CD14-positive monocyte (primary cell): ENCODE data around the gene KCNMB4. TPM values are rescaled to one million over a fixed set of nuclear protein-coding genes. Genes with fewer than 3 reads are reported as not detected.

Source experiments
- DNase-seq, 3 donors: peaks; one replicate each; pipeline ENCODE4 v3.0.0-alpha.2; 2011 to 2022
- H2AFZ ChIP-seq: 2 replicates; pipeline ENCODE4 v1.6.0; 2012; ENCODE audit warnings: mild to moderate bottlenecking, low read depth, low read length, inconsistent platforms; ENCODE audit not compliant: insufficient read depth, poor library complexity, severe bottlenecking
- H3K27ac ChIP-seq, 2 donors: 1 replicate in 1 of 2; 2 replicates in 1 of 2; pipeline ENCODE4 v1.5.1; 2012 to 2013; ENCODE audit warnings: low read length in 2 of 2, control low read depth in 1 of 2, inconsistent platforms in 1 of 2, low read depth in 1 of 2, mild to moderate bottlenecking in 1 of 2
- H3K27me3 ChIP-seq, 2 donors: one replicate each; pipeline versions ENCODE4 v1.6.0 to v1.6.1; 2011 to 2013; ENCODE audit warnings: low read length in 2 of 2; ENCODE audit not compliant: control insufficient read depth in 2 of 2, insufficient read depth in 2 of 2
- H3K36me3 ChIP-seq, 2 donors: replicated peaks in 1 of 2; 1 replicate in 1 of 2; 2 replicates in 1 of 2; pipeline versions ENCODE4 v1.5.1 to v1.6.1; 2012 to 2013; ENCODE audit warnings: low read length in 2 of 2, control low read depth in 1 of 2, inconsistent platforms in 1 of 2, mild to moderate bottlenecking in 1 of 2; ENCODE audit not compliant: insufficient read depth in 2 of 2, control insufficient read depth in 1 of 2
- H3K4me1 ChIP-seq, 2 donors: 1 replicate in 1 of 2; 2 replicates in 1 of 2; pipeline versions ENCODE4 v1.5.1 to v1.6.1; 2012 to 2013; ENCODE audit warnings: low read length in 2 of 2, control low read depth in 1 of 2, inconsistent platforms in 1 of 2, mild to moderate bottlenecking in 1 of 2, moderate library complexity in 1 of 2; ENCODE audit not compliant: insufficient read depth in 2 of 2, control insufficient read depth in 1 of 2
- H3K4me2 ChIP-seq: replicated peaks from 2 replicates; pipeline ENCODE3; 2012; ENCODE audit warnings: low read length, moderate library complexity, mild to moderate bottlenecking; ENCODE audit not compliant: poor library complexity, severe bottlenecking; ENCODE audit errors: extremely low read depth
- H3K4me3 ChIP-seq, 3 experiments: fragments of 200-600 bp in 1 of 3; sonication (generic) in 1 of 3; replicated peaks in 1 of 3; 1 replicate in 2 of 3; 2 replicates in 1 of 3; pipeline ENCODE4 v1.5.1; 2011 to 2013; ENCODE audit warnings: low read length in 3 of 3, mild to moderate bottlenecking in 3 of 3, control low read depth in 2 of 3, low read depth in 2 of 3, inconsistent platforms in 1 of 3, moderate library complexity in 1 of 3
- H3K79me2 ChIP-seq: 2 replicates; pipeline ENCODE4 v1.6.0; 2012; ENCODE audit warnings: mild to moderate bottlenecking, control low read depth, inconsistent platforms, low read length, moderate library complexity; ENCODE audit not compliant: insufficient read depth
- H3K9ac ChIP-seq: 2 replicates; pipeline ENCODE4 v1.6.0; 2017; ENCODE audit warnings: low read length, mild to moderate bottlenecking; ENCODE audit not compliant: insufficient read depth, poor library complexity, severe bottlenecking
- H3K9me3 ChIP-seq, 2 donors: replicated peaks in 1 of 2; 1 replicate in 1 of 2; 2 replicates in 1 of 2; pipeline versions ENCODE4 v1.5.1 to v1.6.1; 2012 to 2013; ENCODE audit warnings: low read length in 2 of 2, control low read depth in 1 of 2; ENCODE audit not compliant: control insufficient read depth in 1 of 2, insufficient read depth in 1 of 2
- H4K20me1 ChIP-seq: 2 replicates; pipeline ENCODE4 v1.6.0; 2012; ENCODE audit warnings: mild to moderate bottlenecking, low read length, control low read depth, moderate library complexity; ENCODE audit not compliant: insufficient read depth
- H3K27ac Mint-ChIP-seq, 7 donors: one replicate each; pipeline ENCODE4 v1.8.0; 2020; ENCODE audit warnings: mild to moderate bottlenecking in 7 of 7, mixed read lengths in 7 of 7, moderate library complexity in 6 of 7, inconsistent platforms in 2 of 7
- H3K27me3 Mint-ChIP-seq, 3 donors: one replicate each; pipeline ENCODE4 v1.8.0; 2021 to 2022; ENCODE audit warnings: low read depth in 3 of 3, mild to moderate bottlenecking in 3 of 3, mixed read lengths in 3 of 3, moderate library complexity in 3 of 3, inconsistent platforms in 1 of 3
- H3K36me3 Mint-ChIP-seq, 2 donors: one replicate each; pipeline ENCODE4 v1.8.0; 2020; ENCODE audit warnings: mixed read lengths in 2 of 2, inconsistent platforms in 1 of 2, mild to moderate bottlenecking in 1 of 2
- H3K4me1 Mint-ChIP-seq: one replicate; pipeline ENCODE4 v1.8.0; 2020; ENCODE audit warnings: mild to moderate bottlenecking, mixed read lengths
- H3K4me3 Mint-ChIP-seq, 2 donors: one replicate each; pipeline ENCODE4 v1.8.0; 2020; ENCODE audit warnings: mild to moderate bottlenecking in 2 of 2, mixed read lengths in 2 of 2, moderate library complexity in 1 of 2
- H3K9me3 Mint-ChIP-seq, 7 donors: one replicate each; pipeline ENCODE4 v1.8.0; 2020 to 2022; ENCODE audit warnings: mixed read lengths in 7 of 7, mild to moderate bottlenecking in 6 of 7, moderate library complexity in 6 of 7, inconsistent platforms in 2 of 7
- CTCF ChIP-seq: fragments of 200-600 bp; IDR thresholded peaks from one replicate; pipeline ENCODE4 v1.8.0; 2022; ENCODE audit warnings: antibody characterized with exemption, mild to moderate bottlenecking
- WGBS: methylation state at CpG from one replicate; pipeline ENCODE4 v1.1.5; 2013; ENCODE audit warnings: missing lambda C conversion rate; ENCODE audit not compliant: insufficient coverage; 5-methylcytosine and 5-hydroxymethylcytosine counted together
- intact Hi-C, 2 donors: fragments of 100-400 bp; cut with micrococcal nuclease; formaldehyde crosslinking; loops; one replicate each; pipeline versions ENCODE4 v1.15.0 to v1.15.1; 2023
- polyA plus RNA-seq, 3 donors: library from polyadenylated mRNA; depleted of rRNA in 1 of 3; unstranded in 2 of 3; stranded (reverse) in 1 of 3; fragments of 300-500 nt in 2 of 3; fragments of >200 nt in 1 of 3; fragmentation: Illumina TruSeq in 2 of 3; gene quantifications; 1 replicate in 2 of 3; 2 replicates in 1 of 3; pipeline ENCODE4 v1.2.3, GENCODE V29; 2012 to 2021

Gene KCNMB4
- polyA plus RNA-seq, 3 donors, result 0.23 to 0.83 (median 0.41) TPM

DNA sequence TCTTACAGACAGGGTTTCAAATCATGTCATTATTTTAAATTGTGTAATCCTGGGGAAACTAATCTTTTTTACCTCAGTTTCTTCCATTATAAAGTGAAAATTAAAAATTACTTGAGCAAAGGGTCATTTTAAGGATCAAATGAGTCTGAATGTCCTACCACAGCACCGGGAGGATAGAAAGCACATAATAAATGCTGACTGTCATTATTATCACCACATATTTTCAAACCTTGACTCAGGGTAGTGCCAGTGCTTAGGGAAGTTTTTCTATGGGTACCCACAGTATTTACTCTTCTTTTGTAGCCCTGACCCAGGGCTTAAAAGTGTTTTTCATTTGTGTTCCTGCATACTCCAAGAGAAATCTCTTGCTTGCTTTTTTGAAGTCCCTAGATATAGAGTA is 60.5 kb downstream of the KCNMB4 start:
- H3K4me3 Mint-ChIP-seq, result no peak overlapping the region
- no peak for TF ChIP-seq CTCF
- Histone ChIP-seq H3K27ac (no peak overlapping the region), H2AFZ (no peak overlapping the region), H3K4me3 (no peak overlapping the region), H3K27me3 (no peaks in the 10 kb centered on the region), H4K20me1 (no peaks in the 10 kb centered on the region), H3K36me3 (no peaks in the 10 kb centered on the region), H3K79me2 (no peaks in the 10 kb centered on the region), H3K9me3 (no peaks in the 10 kb centered on the region), H3K4me1 (no peaks in the 10 kb centered on the region), H3K9ac (no peak overlapping the region), H3K4me2 (no peak overlapping the region)
- no peaks in the 10 kb centered on the region for H3K36me3 Mint-ChIP-seq
- peaks cover 0 to 2% (median 2%) of the 10 kb centered on the region in 3 donors for H3K27me3 Mint-ChIP-seq
- H3K27ac Mint-ChIP-seq, result no peak overlapping the region
- DNase-seq, result no peak
- intact Hi-C loops, result no loop called here
- H3K4me1 Mint-ChIP-seq, result no peaks in the 10 kb centered on the region
- peaks cover 0 to 5% (median 2%) of the 10 kb centered on the region in 7 donors for H3K9me3 Mint-ChIP-seq
- WGBS, result no CpG with 5 or more reads among the region's 1 CpG

DNA sequence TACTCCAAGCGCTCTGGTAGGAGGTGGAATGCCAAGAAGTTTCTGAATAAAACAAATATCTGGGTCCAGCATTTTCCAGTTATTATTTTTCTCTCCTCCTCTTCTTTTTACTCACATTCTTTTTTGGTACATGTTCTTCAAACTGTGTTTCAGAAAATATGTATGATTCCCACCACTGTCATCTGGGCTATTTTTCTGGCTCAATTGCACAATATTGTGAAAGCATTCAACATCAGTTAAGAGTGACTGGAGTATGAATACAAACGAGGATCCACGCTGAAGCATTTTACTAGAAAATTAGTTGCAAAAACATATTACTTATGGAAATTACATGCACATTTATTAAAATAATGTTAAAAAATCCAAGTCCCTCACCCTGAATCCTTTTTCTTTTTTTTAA is 61.5 kb downstream of the KCNMB4 start:
- H3K36me3 Mint-ChIP-seq, result no peaks in the 10 kb centered on the region
- Histone ChIP-seq H3K9me3 (no peaks in the 10 kb centered on the region), H2AFZ (no peak overlapping the region), H3K27ac (no peak overlapping the region), H3K4me1 (no peaks in the 10 kb centered on the region), H3K36me3 (no peaks in the 10 kb centered on the region), H3K4me2 (no peak overlapping the region), H4K20me1 (no peaks in the 10 kb centered on the region), H3K27me3 (no peaks in the 10 kb centered on the region), H3K79me2 (no peaks in the 10 kb centered on the region), H3K4me3 (no peak overlapping the region), H3K9ac (no peak overlapping the region)
- peaks cover 0 to 2% (median 1%) of the 10 kb centered on the region in 3 donors for H3K27me3 Mint-ChIP-seq
- no peak for TF ChIP-seq CTCF
- no peak for DNase-seq
- H3K4me1 Mint-ChIP-seq, result no peaks in the 10 kb centered on the region
- H3K9me3 Mint-ChIP-seq, result peaks cover 0 to 4% (median 2%) of the 10 kb centered on the region in 7 donors
- WGBS, result no CpG with 5 or more reads among the region's 3 CpGs
- no peak overlapping the region for H3K4me3 Mint-ChIP-seq
- intact Hi-C loops, result no loop called here
- peak overlapping the region in 1 of 7 donors; percentile 68 for H3K27ac Mint-ChIP-seq
